ENCODE results near the gene TXNDC5. TPM values are rescaled to one million over a fixed set of nuclear protein-coding genes. Genes with fewer than 3 reads are reported as not detected.

Gene TXNDC5
- total and polyA plus RNA-seq, 2 of the 13 experiments (the other 11 are each of a cell fraction or from before 2014, with no cell fraction given): 287 to 578 TPM

- 0 out of 2 replicates have a peak, but pooled peaks have one; percentile 12 for TF ChIP-seq ZBTB4 (CRISPR knock-in tag; IDR thresholded peaks at IDR 0.05; ENCODE audit: borderline replicate concordance)
- peak; percentile 81; the same call in 1 of the 2 replicates for TF ChIP-seq ATF3 (CRISPR knock-in tag; IDR thresholded peaks at IDR 0.05)
- no peak for TF ChIP-seq SMARCE1 (IDR thresholded peaks at IDR 0.05; ENCODE audit: borderline replicate concordance)
- no peak for TF ChIP-seq DBP (CRISPR knock-in tag; IDR thresholded peaks at IDR 0.05; ENCODE audit: not compliant biosample characterization)
- TF ChIP-seq KAT7 (CRISPR knock-in tag; IDR thresholded peaks at IDR 0.05; ENCODE audit: borderline replicate concordance): no peak
- TF ChIP-seq RBFOX2 (IDR thresholded peaks at IDR 0.05; ENCODE audit: low read depth, low read length): no peak
- no peak for TF ChIP-seq ZBTB42 (CRISPR knock-in tag; IDR thresholded peaks at IDR 0.05)
- TF ChIP-seq TARDBP (CRISPR knock-in tag; IDR thresholded peaks at IDR 0.05): peak; percentile 42; the same call in 1 of the 2 replicates
- no peak for TF ChIP-seq ATF2 (CRISPR knock-in tag; IDR thresholded peaks at IDR 0.05)
- TF ChIP-seq NFE2L1 (CRISPR knock-in tag; IDR thresholded peaks at IDR 0.05; ENCODE audit: borderline replicate concordance): no peak
- TF ChIP-seq ZNF3 (CRISPR knock-in tag; IDR thresholded peaks at IDR 0.05): no peak
- no peak for TF ChIP-seq ZMYM2 (CRISPR knock-in tag; IDR thresholded peaks at IDR 0.05)
- TF ChIP-seq MLX (CRISPR knock-in tag; IDR thresholded peaks at IDR 0.05): no peak
- TF ChIP-seq, protein P1, sequence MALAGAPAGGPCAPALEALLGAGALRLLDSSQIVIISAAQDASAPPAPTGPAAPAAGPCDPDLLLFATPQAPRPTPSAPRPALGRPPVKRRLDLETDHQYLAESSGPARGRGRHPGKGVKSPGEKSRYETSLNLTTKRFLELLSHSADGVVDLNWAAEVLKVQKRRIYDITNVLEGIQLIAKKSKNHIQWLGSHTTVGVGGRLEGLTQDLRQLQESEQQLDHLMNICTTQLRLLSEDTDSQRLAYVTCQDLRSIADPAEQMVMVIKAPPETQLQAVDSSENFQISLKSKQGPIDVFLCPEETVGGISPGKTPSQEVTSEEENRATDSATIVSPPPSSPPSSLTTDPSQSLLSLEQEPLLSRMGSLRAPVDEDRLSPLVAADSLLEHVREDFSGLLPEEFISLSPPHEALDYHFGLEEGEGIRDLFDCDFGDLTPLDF (CRISPR knock-in tag; IDR thresholded peaks at IDR 0.05): no peak
- no peak for TF ChIP-seq FOXO1 (CRISPR knock-in tag; IDR thresholded peaks at IDR 0.05)
- no peak for TF ChIP-seq MTERF4 (CRISPR knock-in tag; IDR thresholded peaks at IDR 0.05)
- TF ChIP-seq HES4 (CRISPR knock-in tag; IDR thresholded peaks at IDR 0.05; ENCODE audit: borderline replicate concordance): no peak
- TF ChIP-seq, protein P2, sequence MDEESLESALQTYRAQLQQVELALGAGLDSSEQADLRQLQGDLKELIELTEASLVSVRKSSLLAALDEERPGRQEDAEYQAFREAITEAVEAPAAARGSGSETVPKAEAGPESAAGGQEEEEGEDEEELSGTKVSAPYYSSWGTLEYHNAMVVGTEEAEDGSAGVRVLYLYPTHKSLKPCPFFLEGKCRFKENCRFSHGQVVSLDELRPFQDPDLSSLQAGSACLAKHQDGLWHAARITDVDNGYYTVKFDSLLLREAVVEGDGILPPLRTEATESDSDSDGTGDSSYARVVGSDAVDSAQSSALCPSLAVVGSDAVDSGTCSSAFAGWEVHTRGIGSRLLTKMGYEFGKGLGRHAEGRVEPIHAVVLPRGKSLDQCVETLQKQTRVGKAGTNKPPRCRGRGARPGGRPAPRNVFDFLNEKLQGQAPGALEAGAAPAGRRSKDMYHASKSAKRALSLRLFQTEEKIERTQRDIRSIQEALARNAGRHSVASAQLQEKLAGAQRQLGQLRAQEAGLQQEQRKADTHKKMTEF (CRISPR knock-in tag; IDR thresholded peaks at IDR 0.05): no peak
- no peak for TF ChIP-seq ZNF232 (CRISPR knock-in tag; IDR thresholded peaks at IDR 0.05; ENCODE audit: borderline replicate concordance)
- peak; percentile 28; the same call in 1 of the 2 replicates for TF ChIP-seq FOXA3 (CRISPR knock-in tag; IDR thresholded peaks at IDR 0.05)
- peak; percentile 86 for TF ChIP-seq BCL6 (CRISPR knock-in tag; IDR thresholded peaks at IDR 0.05)
Measured at GRCh38 chr6:7912024-7912423, 1.4 kb upstream of the TXNDC5 start (continued).

All from HepG2 (cell line).